Measurements from ENCODE around the gene RPTOR. TPM values are rescaled to one million over a fixed set of nuclear protein-coding genes. Genes with fewer than 3 reads are reported as not detected.
A peak's percentile ranks its signal among the peaks of the same experiment; 100 is the strongest.

RPTOR gene
- polyA plus RNA-seq, 1 donor (not counting 4 experiments of a cell fraction or from before 2014, with no cell fraction given), result 4.0 TPM

DNA sequence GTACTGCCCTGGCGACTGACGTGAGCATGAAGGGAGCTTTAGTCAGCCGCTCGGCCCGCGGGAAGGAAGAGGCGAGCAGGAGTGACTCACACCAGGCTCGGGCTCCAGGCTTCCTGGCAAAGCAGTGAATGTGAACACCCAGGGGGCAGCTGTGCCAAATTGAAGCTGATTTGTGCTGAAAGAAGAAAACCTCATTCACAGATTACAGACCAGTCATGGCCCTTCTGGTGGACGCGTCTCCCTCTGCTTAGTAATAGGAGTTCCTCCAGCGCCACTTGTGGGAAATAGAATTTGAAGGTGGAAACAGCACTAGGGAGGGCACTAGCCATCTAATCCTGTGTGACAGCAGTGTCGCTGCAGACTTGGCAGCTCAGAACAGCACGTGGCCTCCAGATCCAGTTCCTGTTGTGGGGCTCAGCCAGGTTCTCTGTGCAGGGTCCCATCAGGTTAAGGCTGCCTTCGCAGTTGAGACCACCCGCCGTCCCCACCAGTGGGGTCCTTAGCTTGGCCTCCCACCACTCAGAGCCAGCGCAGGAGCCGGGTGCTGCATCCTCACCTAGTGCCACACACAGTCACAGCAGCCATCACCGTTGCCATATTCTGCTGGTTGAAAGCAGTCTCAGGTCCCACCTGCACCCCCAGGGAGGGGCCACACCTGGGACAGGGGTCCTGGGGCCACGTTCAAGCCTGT lies 282.5 kb downstream of the RPTOR start:
- dilution Hi-C loops (cut with MboI; ENCODE audit: extremely low pct_ligation_motif_present, low sequenced_read_pairs), result no loop called here
- no peaks in the 10 kb centered on the region for H3K79me2 ChIP-seq (ENCODE audit: control insufficient read depth, insufficient read depth, low read length)
- peak overlapping the region; percentile 63 for H3K4me2 ChIP-seq (ENCODE audit: control insufficient read depth, extremely low read depth, insufficient read depth, low read depth, low read length)
- H3K27me3 ChIP-seq (ENCODE audit: control insufficient read depth, extremely low read depth, insufficient read depth, low read length), result no peaks in the 10 kb centered on the region
- TF ChIP-seq EZH2 (IDR thresholded peaks at IDR 0.05; ENCODE audit: low read length), result no peak
- TF ChIP-seq, protein P1, sequence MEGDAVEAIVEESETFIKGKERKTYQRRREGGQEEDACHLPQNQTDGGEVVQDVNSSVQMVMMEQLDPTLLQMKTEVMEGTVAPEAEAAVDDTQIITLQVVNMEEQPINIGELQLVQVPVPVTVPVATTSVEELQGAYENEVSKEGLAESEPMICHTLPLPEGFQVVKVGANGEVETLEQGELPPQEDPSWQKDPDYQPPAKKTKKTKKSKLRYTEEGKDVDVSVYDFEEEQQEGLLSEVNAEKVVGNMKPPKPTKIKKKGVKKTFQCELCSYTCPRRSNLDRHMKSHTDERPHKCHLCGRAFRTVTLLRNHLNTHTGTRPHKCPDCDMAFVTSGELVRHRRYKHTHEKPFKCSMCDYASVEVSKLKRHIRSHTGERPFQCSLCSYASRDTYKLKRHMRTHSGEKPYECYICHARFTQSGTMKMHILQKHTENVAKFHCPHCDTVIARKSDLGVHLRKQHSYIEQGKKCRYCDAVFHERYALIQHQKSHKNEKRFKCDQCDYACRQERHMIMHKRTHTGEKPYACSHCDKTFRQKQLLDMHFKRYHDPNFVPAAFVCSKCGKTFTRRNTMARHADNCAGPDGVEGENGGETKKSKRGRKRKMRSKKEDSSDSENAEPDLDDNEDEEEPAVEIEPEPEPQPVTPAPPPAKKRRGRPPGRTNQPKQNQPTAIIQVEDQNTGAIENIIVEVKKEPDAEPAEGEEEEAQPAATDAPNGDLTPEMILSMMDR (optimal IDR thresholded peaks at IDR 0.05 in 1 of 3, IDR thresholded peaks at IDR 0.05 in 1 of 3, conservative IDR thresholded peaks at IDR 0.05 in 1 of 3; ENCODE audit: extremely low read depth in 1 of 3, insufficient read depth in 2 of 3, low read length in 3 of 3), result peak in 1 of 3 experiments; percentile 9
- no peaks in the 10 kb centered on the region for H4K20me1 ChIP-seq (ENCODE audit: control insufficient read depth, extremely low read depth, insufficient read depth, low read length)
- DNase-seq (ENCODE audit: low read depth, low spot score) (peak; percentile 70), FAIRE-seq (peak; percentile 92)
- H3K4me3 ChIP-seq (ENCODE audit: control insufficient read depth in 2 of 3, extremely low read depth in 1 of 3, insufficient read depth in 2 of 3, low read depth in 1 of 3, low read length in 3 of 3), result no peak overlapping the region
- H3K9me1 ChIP-seq (ENCODE audit: control insufficient read depth, extremely low read depth, insufficient read depth, low read length), result no peaks in the 10 kb centered on the region
- peaks cover 23% of the 10 kb centered on the region for H3K4me1 ChIP-seq (ENCODE audit: control insufficient read depth, extremely low read depth, insufficient read depth, low read length)
- peaks cover 3 to 9% of the 10 kb centered on the region in 2 experiments for H3K36me3 ChIP-seq (ENCODE audit: control insufficient read depth in 2 of 2, extremely low read depth in 1 of 2, insufficient read depth in 2 of 2, low read length in 2 of 2)
- no peak overlapping the region for H2AFZ ChIP-seq (ENCODE audit: control insufficient read depth, low read length)
- H3K9ac ChIP-seq (ENCODE audit: control insufficient read depth, extremely low read depth, insufficient read depth, low read length), result peak overlapping the region; percentile 82
- H3K27ac ChIP-seq (ENCODE audit: control insufficient read depth, insufficient read depth, low read length), result peak overlapping the region; percentile 96
- H3K9me3 ChIP-seq (ENCODE audit: control insufficient read depth, low read depth, low read length), result no peaks in the 10 kb centered on the region

DNA sequence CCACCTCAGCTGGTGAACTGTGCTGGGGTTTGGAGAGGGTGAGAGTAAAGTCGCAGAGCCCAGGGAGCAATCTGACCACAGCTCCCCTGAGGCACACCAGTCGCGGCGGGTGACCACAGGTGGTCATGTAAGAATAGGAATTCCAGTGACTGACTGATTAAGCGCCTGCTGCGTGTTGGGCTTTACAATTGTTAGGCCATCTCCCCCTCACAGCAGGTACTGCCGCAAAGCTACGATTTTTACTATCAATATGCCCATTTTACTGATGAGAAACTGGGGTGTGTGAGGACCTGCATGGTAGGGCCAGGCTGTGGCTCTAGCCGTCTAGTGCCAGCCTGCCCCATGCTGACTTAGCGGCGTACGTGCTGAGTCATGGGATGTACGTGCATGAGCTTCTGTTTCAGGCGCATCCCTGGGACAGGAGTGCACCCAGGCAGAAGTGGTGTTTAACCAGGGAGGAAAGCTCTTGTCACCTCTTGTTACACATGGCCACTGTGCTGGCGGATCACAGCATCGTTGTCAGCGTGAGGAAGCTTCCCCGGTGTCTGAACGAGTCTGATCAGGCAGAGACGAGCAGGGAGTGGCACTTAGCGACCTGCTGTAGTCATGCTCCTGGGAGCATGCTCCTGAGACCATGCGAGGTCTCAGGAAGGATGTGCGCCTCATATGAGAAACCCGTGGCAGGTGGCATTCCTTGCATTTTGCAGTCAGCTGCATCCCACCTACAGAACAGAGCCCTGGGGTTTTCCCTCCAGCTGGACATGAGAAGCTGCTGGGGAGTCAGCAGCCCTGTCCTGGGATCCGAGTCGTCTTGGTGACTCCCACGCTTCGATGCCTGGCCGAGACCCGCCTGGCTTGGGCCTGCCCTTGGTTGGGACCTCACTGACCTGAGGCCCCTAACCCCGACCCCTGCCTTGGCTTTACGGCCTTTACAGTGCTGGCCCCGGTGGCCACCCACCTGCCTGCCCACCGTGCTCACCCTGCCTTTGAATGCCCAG lies 283.3 kb downstream of the RPTOR start:
- no peaks in the 10 kb centered on the region for H3K79me2 ChIP-seq (ENCODE audit: control insufficient read depth, insufficient read depth, low read length)
- DNase-seq (ENCODE audit: low read depth, low spot score), result peak; percentile 26
- H3K27ac ChIP-seq (ENCODE audit: control insufficient read depth, insufficient read depth, low read length), result peak overlapping the region; percentile 96

More for the DNA sequence above, 283.3 kb downstream of the RPTOR start:
- peak; percentile 95 for FAIRE-seq
- no peaks in the 10 kb centered on the region for H4K20me1 ChIP-seq (ENCODE audit: control insufficient read depth, extremely low read depth, insufficient read depth, low read length)
- peak overlapping the region; percentile 82 for H3K9ac ChIP-seq (ENCODE audit: control insufficient read depth, extremely low read depth, insufficient read depth, low read length)
- TF ChIP-seq EZH2 (IDR thresholded peaks at IDR 0.05; ENCODE audit: low read length), result no peak
- TF ChIP-seq, protein P1 (optimal IDR thresholded peaks at IDR 0.05 in 1 of 3, IDR thresholded peaks at IDR 0.05 in 1 of 3, conservative IDR thresholded peaks at IDR 0.05 in 1 of 3; ENCODE audit: extremely low read depth in 1 of 3, insufficient read depth in 2 of 3, low read length in 3 of 3), result no peak
- peaks cover 3 to 9% of the 10 kb centered on the region in 2 experiments for H3K36me3 ChIP-seq (ENCODE audit: control insufficient read depth in 2 of 2, extremely low read depth in 1 of 2, insufficient read depth in 2 of 2, low read length in 2 of 2)
- no peaks in the 10 kb centered on the region for H3K9me3 ChIP-seq (ENCODE audit: control insufficient read depth, low read depth, low read length)
- H3K27me3 ChIP-seq (ENCODE audit: control insufficient read depth, extremely low read depth, insufficient read depth, low read length), result no peaks in the 10 kb centered on the region
- H3K9me1 ChIP-seq (ENCODE audit: control insufficient read depth, extremely low read depth, insufficient read depth, low read length), result no peaks in the 10 kb centered on the region
- peaks cover 32% of the 10 kb centered on the region for H3K4me1 ChIP-seq (ENCODE audit: control insufficient read depth, extremely low read depth, insufficient read depth, low read length)
- no peak overlapping the region for H3K4me3 ChIP-seq (ENCODE audit: control insufficient read depth in 2 of 3, extremely low read depth in 1 of 3, insufficient read depth in 2 of 3, low read depth in 1 of 3, low read length in 3 of 3)
- dilution Hi-C loops (cut with MboI; ENCODE audit: extremely low pct_ligation_motif_present, low sequenced_read_pairs), result no loop called here
- H3K4me2 ChIP-seq (ENCODE audit: control insufficient read depth, extremely low read depth, insufficient read depth, low read depth, low read length), result peak overlapping the region; percentile 63
- peak overlapping the region; percentile 54 for H2AFZ ChIP-seq (ENCODE audit: control insufficient read depth, low read length)

Measured in keratinocyte (primary cell).